Tibial nerve (tissue), 4 donors: ENCODE measurements around the gene HTR3A.
"Not testable (repeated sequence)": the region's sequence is repeated elsewhere in the genome, so short reads cannot be mapped to it uniquely, and the experiment has no call there.

ENCODE experiments used
- CTCF ChIP-seq, 5 experiments: fragments of 200-600 bp in 3 of 5; fragments of 450-650 bp in 2 of 5; sonication (generic) in 3 of 5; IDR thresholded peaks; one replicate each; pipeline ENCODE4 v1.5.1; 2016 to 2019; ENCODE audit warnings: antibody characterized with exemption in 5 of 5, mild to moderate bottlenecking in 3 of 5, moderate library complexity in 2 of 5
- EP300 ChIP-seq, 2 donors: sonication (generic); formaldehyde crosslinking; IDR thresholded peaks; one replicate each; pipeline ENCODE4 v1.6.1; 2017; ENCODE audit warnings: antibody characterized with exemption in 2 of 2, mild to moderate bottlenecking in 1 of 2
- POLR2A ChIP-seq, 2 donors: fragments of 450-650 bp; IDR thresholded peaks; one replicate each; pipeline ENCODE4 v1.6.1; 2017; ENCODE audit warnings: antibody characterized with exemption in 2 of 2, mild to moderate bottlenecking in 2 of 2, moderate library complexity in 2 of 2

- TF ChIP-seq CTCF, POLR2A, EP300 (IDR thresholded peaks at IDR 0.05): not testable (repeated sequence)
Observed at GRCh38 chr11:113934193-113934592, 40.7 kb upstream of the HTR3A start.
